NCI-H1417 treated with DMSO at 0.1 percent for 48 hours (cell line): ENCODE results near the gene ITPRIPL1.

Experiments used
- DNase-seq: peaks from one replicate; lab custom pipeline; 2025; lab: John Stamatoyannopoulos, UW

ITPRIPL1 gene

GRCh38 chr2:96320728-96321622 is 4.1 kb upstream of the ITPRIPL1 start:
- DNase-seq = no peak

- DNase-seq = no peak
Measured at GRCh38 chr2:96323849-96324248, 1.3 kb upstream of the ITPRIPL1 start.

GRCh38 chr2:96324721-96325040 is 436 bp upstream of the ITPRIPL1 start:
- DNase-seq = no peak

GRCh38 chr2:96325884-96326255 is 753 bp downstream of the ITPRIPL1 start:
- no peak for DNase-seq

GRCh38 chr2:96326564-96326963 is 1.4 kb downstream of the ITPRIPL1 start:
- DNase-seq = no peak

GRCh38 chr2:96326990-96327820 is 2.1 kb downstream of the ITPRIPL1 start:
- DNase-seq = no peak

GRCh38 chr2:96329456-96329855 is 4.3 kb downstream of the ITPRIPL1 start:
- DNase-seq = no peak

GRCh38 chr2:96329874-96330273 is 4.8 kb downstream of the ITPRIPL1 start:
- DNase-seq = no peak

GRCh38 chr2:96330407-96330806 is 5.3 kb downstream of the ITPRIPL1 start:
- no peak for DNase-seq

GRCh38 chr2:96333708-96334107 is 8.6 kb downstream of the ITPRIPL1 start:
- DNase-seq = no peak

GRCh38 chr2:96336104-96336775 is 11.1 kb downstream of the ITPRIPL1 start:
- DNase-seq = no peak

GRCh38 chr2:96336873-96337272 is 11.8 kb downstream of the ITPRIPL1 start:
- no peak for DNase-seq

- no peak for DNase-seq
Measured at GRCh38 chr2:96340493-96341414, 15.6 kb downstream of the ITPRIPL1 start.

GRCh38 chr2:96341641-96342040 is 16.5 kb downstream of the ITPRIPL1 start:
- DNase-seq = no peak

GRCh38 chr2:96342085-96342484 is 17.0 kb downstream of the ITPRIPL1 start:
- no peak for DNase-seq

GRCh38 chr2:96344011-96344410 is 18.9 kb downstream of the ITPRIPL1 start:
- no peak for DNase-seq

- DNase-seq = no peak
Measured at GRCh38 chr2:96345438-96345837, 20.3 kb downstream of the ITPRIPL1 start.

GRCh38 chr2:96345868-96346462 is 20.8 kb downstream of the ITPRIPL1 start:
- no peak for DNase-seq

- DNase-seq = no peak
Measured at GRCh38 chr2:96347395-96347794, 22.3 kb downstream of the ITPRIPL1 start.

- DNase-seq = no peak
Measured at GRCh38 chr2:96353032-96353561, 28.0 kb downstream of the ITPRIPL1 start.

GRCh38 chr2:96353606-96354101 is 28.5 kb downstream of the ITPRIPL1 start:
- no peak for DNase-seq
